Hematopoietic multipotent progenitor cell treated with erythropoietin and hydrocortisone succinate and interleukin-3 and kit ligand, for 17 days (in vitro differentiated cells): ENCODE data around the gene NKAIN4.

Experiments
- DNase-seq: peaks from one replicate; pipeline ENCODE4 v3.0.0-alpha.2; 2015; ENCODE audit warnings: low spot score

Gene NKAIN4

GRCh38 chr20:63273635-63274380 lies 19.5 kb upstream of the NKAIN4 start:
- DNase-seq, result no peak

GRCh38 chr20:63273059-63273579 lies 18.9 kb upstream of the NKAIN4 start:
- no peak for DNase-seq

GRCh38 chr20:63272105-63273058 lies 18.1 kb upstream of the NKAIN4 start, which contains the start of gene ARFGAP1:
TSS of gene ARFGAP1 (plus strand) at chr20:63272813. CDS start at chr20:63275581, 2,768 bp downstream.
- peak; percentile 74 for DNase-seq

GRCh38 chr20:63270606-63271325 lies 16.5 kb upstream of the NKAIN4 start:
- no peak for DNase-seq

- DNase-seq, result no peak
Observed at GRCh38 chr20:63269724-63270123, 15.5 kb upstream of the NKAIN4 start.

GRCh38 chr20:63268671-63269439 lies 14.6 kb upstream of the NKAIN4 start:
- DNase-seq, result no peak

- DNase-seq, result no peak
Observed at GRCh38 chr20:63268256-63268655, 14.0 kb upstream of the NKAIN4 start.

GRCh38 chr20:63267691-63268090 lies 13.4 kb upstream of the NKAIN4 start:
- DNase-seq, result no peak

GRCh38 chr20:63265891-63266515 lies 11.7 kb upstream of the NKAIN4 start:
- DNase-seq, result no peak

- DNase-seq, result no peak
Observed at GRCh38 chr20:63264519-63264918, 10.3 kb upstream of the NKAIN4 start.

- no peak for DNase-seq
Observed at GRCh38 chr20:63264000-63264399, 9.7 kb upstream of the NKAIN4 start.

GRCh38 chr20:63262836-63263235 lies 8.6 kb upstream of the NKAIN4 start:
- DNase-seq, result no peak

GRCh38 chr20:63261795-63262528 lies 7.7 kb upstream of the NKAIN4 start:
- DNase-seq, result no peak

GRCh38 chr20:63261060-63261794 lies 7.0 kb upstream of the NKAIN4 start:
- no peak for DNase-seq

GRCh38 chr20:63260521-63260920 lies 6.3 kb upstream of the NKAIN4 start:
- no peak for DNase-seq

- no peak for DNase-seq
Observed at GRCh38 chr20:63259734-63260460, 5.6 kb upstream of the NKAIN4 start.

- no peak for DNase-seq
Observed at GRCh38 chr20:63258781-63259180, 4.5 kb upstream of the NKAIN4 start.

GRCh38 chr20:63257629-63258028 lies 3.4 kb upstream of the NKAIN4 start:
- DNase-seq, result no peak

GRCh38 chr20:63256954-63257353 lies 2.7 kb upstream of the NKAIN4 start:
- DNase-seq, result no peak
